Astrocyte of the spinal cord (primary cell): Measurements from ENCODE around the gene PPM1B.
"Not testable (repeated sequence)": the region's sequence is repeated elsewhere in the genome, so short reads cannot be mapped to it uniquely, and the experiment has no call there.

Source experiments
- DNase-seq: peaks from one replicate; pipeline ENCODE4 v3.0.0; 2011; ENCODE audit warnings: low read depth, low spot score
- H3K4me3 ChIP-seq: 2 replicates; pipeline ENCODE4 v1.5.1; 2011; ENCODE audit warnings: low read depth, mild to moderate bottlenecking, low read length, moderate library complexity
- CTCF ChIP-seq: IDR thresholded peaks from 2 replicates; pipeline ENCODE4 v1.5.1; 2012; ENCODE audit warnings: low read depth, mild to moderate bottlenecking, low read length, inconsistent platforms
- in situ Hi-C: cut with HindIII; loops from 2 replicates; pipeline ENCODE4 v1.10.0; 2017; ENCODE audit warnings: low sequenced_read_pairs

The PPM1B gene

GRCh38 chr2:44247924-44248323 lies 79.2 kb downstream of the PPM1B start:
- no peak overlapping the region for H3K4me3 ChIP-seq
- DNase-seq: no peak
- no peak for TF ChIP-seq CTCF
- in situ Hi-C loops: no loop called here

- DNase-seq, in situ Hi-C loops, H3K4me3 ChIP-seq: not testable (repeated sequence)
Measured at GRCh38 chr2:44249269-44249668, 80.6 kb downstream of the PPM1B start.

- DNase-seq: no peak
- in situ Hi-C loops: no loop called here
- H3K4me3 ChIP-seq: no peak overlapping the region
- no peak for TF ChIP-seq CTCF
Measured at GRCh38 chr2:44250376-44250775, 81.7 kb downstream of the PPM1B start.

GRCh38 chr2:44254023-44254422 lies 85.3 kb downstream of the PPM1B start:
- in situ Hi-C loops: no loop called here
- TF ChIP-seq CTCF: no peak

GRCh38 chr2:44255704-44256103 lies 87.0 kb downstream of the PPM1B start:
- DNase-seq, H3K4me3 ChIP-seq, in situ Hi-C loops: not testable (repeated sequence)

More at GRCh38 chr2:44254023-44254422, 85.3 kb downstream of the PPM1B start:
- H3K4me3 ChIP-seq: no peak overlapping the region
- no peak for DNase-seq

GRCh38 chr2:44257802-44258201 lies 89.1 kb downstream of the PPM1B start:
- H3K4me3 ChIP-seq, in situ Hi-C loops, DNase-seq: not testable (repeated sequence)

GRCh38 chr2:44267269-44267795 lies 98.7 kb downstream of the PPM1B start:
- no peak overlapping the region for H3K4me3 ChIP-seq
- in situ Hi-C loops: no loop called here
- no peak for DNase-seq
- no peak for TF ChIP-seq CTCF

- TF ChIP-seq CTCF: no peak
- DNase-seq: peak; percentile 70
- H3K4me3 ChIP-seq: no peak overlapping the region
- in situ Hi-C loops: no loop called here
Measured at GRCh38 chr2:44267796-44268648, 99.3 kb downstream of the PPM1B start.
